GM12891 (cell line): ENCODE data around the gene VCAN.

Source experiments
- DNase-seq: peaks from one replicate; pipeline ENCODE4 v3.0.0; 2011; ENCODE audit warnings: low spot score; ENCODE audit not compliant: insufficient read length
- FAIRE-seq: peaks from 2 replicates; lab custom pipeline; 2011; peaks lifted over from hg19 to GRCh38; lab: Jason Lieb, UNC
- PAX5 ChIP-seq: IDR thresholded peaks from 2 replicates; pipeline ENCODE4 v1.6.1; 2011; ENCODE audit warnings: low read length, moderate library complexity, mild to moderate bottlenecking; ENCODE audit not compliant: insufficient read depth, severe bottlenecking
- POLR2A ChIP-seq: IDR thresholded peaks from 2 replicates; pipeline ENCODE4 v1.6.1; 2011; ENCODE audit warnings: low read depth, low read length, control low read depth
- POLR2AphosphoS5 ChIP-seq: IDR thresholded peaks from 2 replicates; pipeline ENCODE4 v1.6.1; 2011; ENCODE audit warnings: low read depth, low read length, control low read depth
- POU2F2 ChIP-seq: IDR thresholded peaks from 2 replicates; pipeline ENCODE4 v1.6.1; 2011; ENCODE audit warnings: low read depth, mild to moderate bottlenecking, control low read depth, low read length, moderate library complexity
- SPI1 ChIP-seq: IDR thresholded peaks from 2 replicates; pipeline ENCODE4 v1.6.1; 2011; ENCODE audit warnings: low read depth, low read length, control low read depth
- TAF1 ChIP-seq: IDR thresholded peaks from 2 replicates; pipeline ENCODE4 v1.6.1; 2011; ENCODE audit warnings: low read depth, low read length, control low read depth

Gene VCAN

DNA sequence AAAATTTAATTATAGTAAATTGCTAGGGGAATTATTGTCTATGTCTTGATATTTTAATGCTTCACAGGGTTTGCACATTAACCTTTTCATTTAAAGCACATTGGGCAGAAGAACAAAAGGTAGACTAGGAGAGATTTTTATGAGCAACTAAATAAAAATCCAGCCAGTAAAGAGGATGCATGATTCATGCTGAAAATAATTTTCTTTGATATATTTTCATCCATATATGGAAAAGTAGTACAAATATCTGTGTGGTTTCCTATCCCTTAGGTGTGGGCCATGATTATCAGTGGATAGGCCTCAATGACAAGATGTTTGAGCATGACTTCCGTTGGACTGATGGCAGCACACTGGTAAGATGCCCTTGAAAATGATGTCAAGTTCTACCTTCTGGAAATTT is 83.1 kb downstream of the VCAN start:
- no peak for FAIRE-seq
- DNase-seq = no peak
- TF ChIP-seq PAX5 = no peak
- TF ChIP-seq POU2F2 = no peak
- TF ChIP-seq TAF1 = no peak
- TF ChIP-seq POLR2A = no peak
- no peak for TF ChIP-seq SPI1
- TF ChIP-seq POLR2AphosphoS5 = no peak

DNA sequence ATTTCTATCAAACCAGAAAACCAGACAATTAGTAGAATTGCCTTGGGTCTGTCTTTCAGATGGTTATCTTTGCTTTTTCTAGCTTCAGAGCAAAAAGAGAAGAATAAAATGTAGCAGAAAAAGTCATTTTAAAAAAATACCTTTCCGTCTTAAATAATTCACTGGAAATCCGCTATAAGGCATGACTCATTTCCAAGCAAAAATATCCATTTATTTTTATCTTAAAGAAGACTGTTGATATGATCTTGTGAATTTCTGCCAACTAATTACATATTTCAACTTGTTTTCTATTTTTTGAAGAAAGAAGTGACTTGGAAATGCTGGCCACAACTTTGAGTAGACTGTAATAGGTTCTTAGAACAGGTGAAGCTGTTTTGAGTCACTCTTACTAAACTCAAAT is 83.7 kb downstream of the VCAN start:
- TF ChIP-seq POLR2A (no peak), TAF1 (no peak), PAX5 (no peak), POU2F2 (no peak), SPI1 (no peak), POLR2AphosphoS5 (no peak)
- no peak for DNase-seq
- FAIRE-seq = no peak

DNA sequence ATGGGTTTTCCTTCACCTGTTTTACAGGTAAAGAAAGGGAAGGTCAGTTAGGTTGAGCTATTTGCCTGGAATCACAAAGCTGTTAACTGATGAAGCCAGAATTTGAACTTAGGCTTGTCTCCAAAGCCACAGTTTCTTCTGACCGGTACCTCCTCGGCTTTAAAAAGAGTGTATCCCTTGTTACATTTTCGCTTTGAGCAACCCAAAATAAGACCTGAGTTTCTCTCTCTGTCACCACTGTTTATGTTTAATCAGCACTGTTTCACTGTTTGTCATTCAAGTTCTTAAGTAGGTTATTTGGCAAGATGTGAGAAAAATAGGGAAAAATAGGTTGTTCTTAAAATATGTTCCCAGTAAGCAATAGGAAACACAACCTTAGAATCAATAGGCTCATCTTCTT is 84.6 kb downstream of the VCAN start:
- DNase-seq (no peak), FAIRE-seq (no peak)
- no peak for TF ChIP-seq POLR2A
- TF ChIP-seq POLR2AphosphoS5 = no peak
- no peak for TF ChIP-seq TAF1
- TF ChIP-seq SPI1 = no peak
- no peak for TF ChIP-seq PAX5
- no peak for TF ChIP-seq POU2F2

GRCh38 chr5:83559118-83559785 is 87.7 kb downstream of the VCAN start:
- no peak for TF ChIP-seq POLR2AphosphoS5
- TF ChIP-seq POU2F2 = no peak
- TF ChIP-seq TAF1 = no peak
- TF ChIP-seq POLR2A = no peak
- TF ChIP-seq SPI1 = no peak
- TF ChIP-seq PAX5 = no peak
- no peak for FAIRE-seq

GRCh38 chr5:83562071-83562606 is 90.6 kb downstream of the VCAN start:
- TF ChIP-seq POLR2A (no peak), PAX5 (no peak), TAF1 (no peak), POLR2AphosphoS5 (no peak), SPI1 (no peak), POU2F2 (no peak)
- no peak for DNase-seq
- no peak for FAIRE-seq

More at GRCh38 chr5:83559118-83559785, 87.7 kb downstream of the VCAN start:
- no peak for DNase-seq

DNA sequence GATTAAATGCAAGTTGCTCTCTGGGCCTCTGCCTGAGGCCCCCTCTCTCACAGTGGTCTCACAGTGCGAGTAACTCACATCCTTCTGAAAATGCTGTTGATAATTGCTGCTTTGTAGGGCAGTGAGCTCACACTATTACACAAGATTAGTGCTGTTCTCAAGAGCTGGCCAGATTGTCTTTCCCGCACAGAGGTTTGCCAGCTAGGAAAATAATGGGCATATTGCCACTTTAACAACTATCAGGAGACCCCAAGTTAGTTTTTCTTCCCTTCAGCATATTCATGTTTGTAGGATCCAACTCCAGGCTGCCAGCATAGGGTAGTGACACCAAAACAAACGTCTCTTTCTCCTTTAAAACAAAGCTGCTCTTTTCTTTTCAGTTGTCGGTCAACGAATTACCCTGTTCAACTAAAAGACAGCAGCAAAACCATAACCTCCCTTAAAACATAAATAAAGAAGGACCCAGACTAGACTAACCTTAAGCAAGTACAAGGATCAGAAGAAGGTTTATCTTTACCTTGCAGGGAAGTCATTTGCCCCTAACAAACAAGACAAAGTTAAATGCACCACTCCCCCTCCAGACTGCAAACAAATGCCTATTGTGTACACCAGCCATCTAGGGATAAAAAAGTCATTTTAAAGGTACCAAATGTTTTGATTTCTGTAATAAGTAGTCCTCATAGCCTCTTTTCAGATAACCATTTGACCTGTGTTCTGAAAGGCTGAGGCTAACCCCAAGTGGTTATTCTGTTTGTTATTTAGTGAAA is 91.4 kb downstream of the VCAN start:
- DNase-seq = no peak
- no peak for FAIRE-seq
- TF ChIP-seq PAX5 = no peak
- TF ChIP-seq TAF1 = no peak
- TF ChIP-seq SPI1 = no peak
- TF ChIP-seq POLR2A = no peak
- TF ChIP-seq POLR2AphosphoS5 = no peak
- no peak for TF ChIP-seq POU2F2

DNA sequence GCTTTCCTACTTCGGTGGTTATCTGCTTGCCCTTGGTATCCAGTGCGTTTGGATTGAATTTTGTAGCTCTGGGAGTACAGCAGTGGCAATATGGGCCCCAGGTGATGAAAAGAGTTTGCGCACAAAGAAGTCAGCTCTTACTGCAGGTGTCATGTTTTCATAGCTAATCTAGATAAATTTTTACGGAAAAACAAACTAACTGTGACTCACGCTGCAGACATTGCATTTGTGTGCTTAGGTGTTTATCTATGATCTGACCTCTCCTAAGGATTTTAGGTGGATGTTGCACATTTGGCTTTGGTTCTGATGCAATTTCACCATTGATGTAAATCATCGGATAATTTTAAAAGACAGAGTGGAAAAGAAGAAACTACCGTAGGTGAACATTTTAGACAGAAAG is 92.1 kb downstream of the VCAN start:
- FAIRE-seq = no peak
- no peak for TF ChIP-seq SPI1
- no peak for TF ChIP-seq POLR2AphosphoS5
- no peak for TF ChIP-seq PAX5
- TF ChIP-seq POLR2A = no peak
- TF ChIP-seq POU2F2 = no peak
- TF ChIP-seq TAF1 = no peak
- DNase-seq = no peak

DNA sequence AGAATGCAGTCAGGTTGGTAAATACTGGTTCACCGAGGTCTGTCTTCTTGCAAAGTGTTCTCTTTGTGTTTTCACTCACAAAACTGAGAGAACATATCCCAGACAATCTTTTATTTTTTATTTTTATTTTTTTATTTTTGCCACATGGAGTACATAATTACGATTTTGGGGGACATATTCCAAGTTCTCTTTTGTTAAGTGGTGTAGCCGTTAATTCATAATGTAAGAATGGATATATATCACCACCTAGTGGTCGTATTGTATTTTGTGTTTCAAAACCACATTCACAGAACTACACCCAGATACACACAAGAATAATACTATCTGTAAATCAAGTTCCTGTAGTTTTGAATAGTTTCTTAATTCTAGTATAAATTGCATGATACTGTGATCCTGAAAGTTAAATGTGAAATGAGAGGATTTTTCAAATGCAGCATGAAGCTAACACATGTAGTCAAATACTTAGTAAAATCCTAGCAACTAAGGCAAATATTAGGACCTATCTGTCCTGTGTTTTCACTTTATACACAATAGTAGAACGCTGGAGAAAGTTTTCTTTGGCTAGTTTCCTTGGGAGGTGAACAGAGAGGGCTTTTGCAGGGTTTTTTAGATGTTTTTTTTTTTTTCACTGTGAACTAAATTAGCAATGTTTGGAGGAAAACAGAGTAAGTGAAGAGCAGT is 92.7 kb downstream of the VCAN start:
- TF ChIP-seq TAF1 (no peak), POLR2AphosphoS5 (no peak), PAX5 (no peak), POLR2A (no peak), POU2F2 (no peak), SPI1 (no peak)
- no peak for DNase-seq
- peak; percentile 90 for FAIRE-seq

DNA sequence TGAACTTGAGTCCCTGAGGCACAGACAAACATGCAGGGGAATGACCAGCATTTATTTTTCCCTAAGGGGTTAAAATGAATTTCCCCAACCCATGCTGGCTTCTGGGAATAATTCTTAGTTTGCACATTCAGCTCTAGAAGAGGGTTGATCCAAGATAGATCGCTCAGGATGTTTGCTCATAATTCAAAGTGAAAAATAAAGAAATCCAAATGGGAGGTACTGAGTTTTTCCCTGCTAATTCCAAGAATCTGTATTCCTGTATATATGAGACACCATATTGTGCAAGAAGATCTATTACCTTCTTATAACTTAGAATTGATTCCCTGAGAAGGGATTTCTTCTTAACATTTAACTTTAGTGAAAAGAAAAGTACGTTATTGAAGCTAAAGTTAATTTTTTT is 96.2 kb downstream of the VCAN start:
- FAIRE-seq = no peak
- DNase-seq = no peak
- no peak for TF ChIP-seq TAF1

- no peak for DNase-seq
- no peak for FAIRE-seq
- TF ChIP-seq PAX5 (no peak), POLR2AphosphoS5 (no peak), TAF1 (no peak), SPI1 (no peak), POLR2A (no peak), POU2F2 (no peak)
These were observed 96.6 kb downstream of the VCAN start for GRCh38 chr5:83568186-83568585.
